Tibial nerve (tissue), 4 donors: ENCODE measurements around the gene UBE2N. TPM values are rescaled to one million over a fixed set of nuclear protein-coding genes. Genes with fewer than 3 reads are reported as not detected.

Source experiments
- DNase-seq, 2 donors: peaks; one replicate each; pipeline ENCODE4 v3.0.0-alpha.2; 2019; ENCODE audit warnings: low spot score in 2 of 2
- H3K27ac ChIP-seq, 4 donors: fragments of 200-600 bp; sonication (generic) in 3 of 4; one replicate each; pipeline ENCODE4 v1.5.1; 2017 to 2019; ENCODE audit warnings: mild to moderate bottlenecking in 1 of 4
- H3K27me3 ChIP-seq, 2 donors: fragments of 200-600 bp; sonication (generic) in 1 of 2; one replicate each; pipeline versions ENCODE4 v1.5.1 to v1.6.0; 2017 to 2019
- H3K36me3 ChIP-seq, 3 donors: fragments of 200-600 bp; sonication (generic); one replicate each; pipeline ENCODE4 v1.5.1; 2018 to 2019
- H3K4me1 ChIP-seq, 4 donors: fragments of 200-600 bp; sonication (generic) in 3 of 4; one replicate each; pipeline ENCODE4 v1.5.1; 2017 to 2019
- H3K4me3 ChIP-seq, 4 donors: fragments of 200-600 bp; sonication (generic) in 3 of 4; one replicate each; pipeline ENCODE4 v1.5.1; 2017 to 2019; ENCODE audit warnings: mild to moderate bottlenecking in 1 of 4, moderate library complexity in 1 of 4
- H3K9me3 ChIP-seq, 4 donors: fragments of 200-600 bp; sonication (generic) in 3 of 4; one replicate each; pipeline ENCODE4 v1.5.1; 2017 to 2019
- EP300 ChIP-seq, 2 donors: sonication (generic); formaldehyde crosslinking; IDR thresholded peaks; one replicate each; pipeline ENCODE4 v1.6.1; 2017; ENCODE audit warnings: antibody characterized with exemption in 2 of 2, mild to moderate bottlenecking in 1 of 2
- POLR2A ChIP-seq, 2 donors: fragments of 450-650 bp; IDR thresholded peaks; one replicate each; pipeline ENCODE4 v1.6.1; 2017; ENCODE audit warnings: antibody characterized with exemption in 2 of 2, mild to moderate bottlenecking in 2 of 2, moderate library complexity in 2 of 2
- WGBS, 2 donors: methylation state at CpG; one replicate each; pipeline ENCODE4 v1.1.5; 2018; 5-methylcytosine and 5-hydroxymethylcytosine counted together
- small RNA-seq: library from RNA; depleted of rRNA; stranded (forward); fragments of <200 nt; gene quantifications from one replicate; pipeline ENCODE3, GENCODE V24; 2016
- total RNA-seq, 4 donors: library from RNA; depleted of rRNA; stranded (reverse); fragments of >200 nt; gene quantifications; one replicate each; pipeline ENCODE4 v1.1.0, GENCODE V29; 2016
- TF ChIP-seq, protein P1 (sequence below), 5 experiments: fragments of 200-600 bp in 3 of 5; fragments of 450-650 bp in 2 of 5; sonication (generic) in 3 of 5; IDR thresholded peaks; one replicate each; pipeline ENCODE4 v1.5.1; 2016 to 2019; ENCODE audit warnings: antibody characterized with exemption in 5 of 5, mild to moderate bottlenecking in 3 of 5, moderate library complexity in 2 of 5

Gene UBE2N
- total RNA-seq, 4 donors from 2014 or later, result 20.8 to 31.0 (median 29.4) TPM

DNA sequence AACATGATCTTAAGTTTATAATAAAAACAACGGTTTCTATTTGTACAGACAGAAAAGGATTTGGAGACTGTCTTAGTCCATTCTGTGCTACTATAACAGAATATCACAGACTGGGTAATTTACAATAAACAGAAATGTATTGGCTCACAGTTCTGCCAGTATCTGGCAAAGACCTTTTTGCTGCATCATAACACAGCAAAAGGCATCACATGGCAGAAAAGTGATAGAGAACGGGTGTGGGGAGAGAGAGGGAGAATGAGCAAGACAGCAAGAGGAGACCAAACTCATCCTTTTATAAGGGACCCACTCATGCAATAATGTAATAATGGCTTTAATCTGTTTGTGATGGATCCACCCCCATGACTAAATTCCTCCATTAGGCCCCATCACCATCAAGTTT is 81.1 kb downstream of the UBE2N start:
- Histone ChIP-seq H3K36me3 (no peaks in the 10 kb centered on the region), H3K9me3 (no peaks in the 10 kb centered on the region), H3K27ac (no peak overlapping the region), H3K27me3 (no peaks in the 10 kb centered on the region), H3K4me1 (no peaks in the 10 kb centered on the region), H3K4me3 (no peak overlapping the region)
- WGBS, 2 donors, result 53 to 64% methylated on average over 2 of the region's 2 CpGs
- no peak for DNase-seq
- TF ChIP-seq, protein P1, sequence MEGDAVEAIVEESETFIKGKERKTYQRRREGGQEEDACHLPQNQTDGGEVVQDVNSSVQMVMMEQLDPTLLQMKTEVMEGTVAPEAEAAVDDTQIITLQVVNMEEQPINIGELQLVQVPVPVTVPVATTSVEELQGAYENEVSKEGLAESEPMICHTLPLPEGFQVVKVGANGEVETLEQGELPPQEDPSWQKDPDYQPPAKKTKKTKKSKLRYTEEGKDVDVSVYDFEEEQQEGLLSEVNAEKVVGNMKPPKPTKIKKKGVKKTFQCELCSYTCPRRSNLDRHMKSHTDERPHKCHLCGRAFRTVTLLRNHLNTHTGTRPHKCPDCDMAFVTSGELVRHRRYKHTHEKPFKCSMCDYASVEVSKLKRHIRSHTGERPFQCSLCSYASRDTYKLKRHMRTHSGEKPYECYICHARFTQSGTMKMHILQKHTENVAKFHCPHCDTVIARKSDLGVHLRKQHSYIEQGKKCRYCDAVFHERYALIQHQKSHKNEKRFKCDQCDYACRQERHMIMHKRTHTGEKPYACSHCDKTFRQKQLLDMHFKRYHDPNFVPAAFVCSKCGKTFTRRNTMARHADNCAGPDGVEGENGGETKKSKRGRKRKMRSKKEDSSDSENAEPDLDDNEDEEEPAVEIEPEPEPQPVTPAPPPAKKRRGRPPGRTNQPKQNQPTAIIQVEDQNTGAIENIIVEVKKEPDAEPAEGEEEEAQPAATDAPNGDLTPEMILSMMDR (IDR thresholded peaks at IDR 0.05), result no peak
- TF ChIP-seq POLR2A (IDR thresholded peaks at IDR 0.05), result no peak
- TF ChIP-seq EP300 (IDR thresholded peaks at IDR 0.05), result no peak

DNA sequence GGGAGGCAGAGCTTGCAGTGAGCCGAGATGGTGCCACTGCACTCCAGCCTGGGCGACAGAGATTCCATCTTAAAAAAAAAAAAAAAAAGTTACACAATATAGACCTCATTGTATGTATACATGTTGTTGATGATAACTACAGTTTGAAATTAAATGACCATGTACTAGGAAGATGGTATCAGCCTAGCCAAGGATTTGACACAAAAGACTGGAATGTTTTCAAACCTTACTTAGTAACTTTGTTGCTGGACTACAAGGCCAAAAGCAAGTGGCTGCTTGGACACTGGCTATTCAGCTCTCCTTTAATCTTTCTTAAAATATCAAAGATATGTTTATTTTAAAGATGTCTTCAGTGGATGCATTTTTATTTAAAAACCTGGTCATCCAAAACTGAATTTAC is 82.9 kb downstream of the UBE2N start:
- TF ChIP-seq, protein P1 (IDR thresholded peaks at IDR 0.05), result no peak
- no peak for TF ChIP-seq POLR2A (IDR thresholded peaks at IDR 0.05)
- no peak for TF ChIP-seq EP300 (IDR thresholded peaks at IDR 0.05)
- WGBS, 2 donors, result 88 to 98% methylated on average over 2 of the region's 2 CpGs
- Histone ChIP-seq H3K4me1 (no peaks in the 10 kb centered on the region), H3K27me3 (no peaks in the 10 kb centered on the region), H3K4me3 (no peak overlapping the region), H3K9me3 (no peaks in the 10 kb centered on the region), H3K36me3 (no peaks in the 10 kb centered on the region), H3K27ac (no peak overlapping the region)
- DNase-seq, result no peak

DNA sequence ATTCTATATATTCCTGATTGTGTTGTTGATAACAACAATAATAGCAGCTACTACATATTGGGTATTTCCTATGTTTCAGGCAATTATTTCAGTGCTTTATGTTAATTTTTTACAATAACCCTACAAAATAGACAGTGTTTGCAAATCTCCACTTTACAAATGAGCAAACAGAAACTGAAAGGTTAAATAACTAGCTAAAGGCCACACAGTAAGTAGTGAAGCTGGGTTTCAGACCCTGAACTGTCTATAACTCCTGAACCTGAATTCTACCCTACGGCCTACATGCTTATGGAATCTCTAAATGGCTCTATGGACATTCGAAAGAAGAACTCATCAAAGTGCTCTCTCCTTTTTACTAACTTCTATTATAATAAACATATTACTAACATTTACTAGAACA is 83.7 kb downstream of the UBE2N start:
- Histone ChIP-seq H3K4me1 (no peaks in the 10 kb centered on the region), H3K27me3 (no peaks in the 10 kb centered on the region), H3K4me3 (no peak overlapping the region), H3K36me3 (no peaks in the 10 kb centered on the region), H3K9me3 (no peaks in the 10 kb centered on the region), H3K27ac (no peak overlapping the region)
- TF ChIP-seq, protein P1 (IDR thresholded peaks at IDR 0.05), result no peak
- TF ChIP-seq POLR2A (IDR thresholded peaks at IDR 0.05) (no peak), EP300 (IDR thresholded peaks at IDR 0.05) (no peak)
- 89 to 97% methylated on average over 2 of the region's 2 CpGs for WGBS, 2 donors
- no peak for DNase-seq

DNA sequence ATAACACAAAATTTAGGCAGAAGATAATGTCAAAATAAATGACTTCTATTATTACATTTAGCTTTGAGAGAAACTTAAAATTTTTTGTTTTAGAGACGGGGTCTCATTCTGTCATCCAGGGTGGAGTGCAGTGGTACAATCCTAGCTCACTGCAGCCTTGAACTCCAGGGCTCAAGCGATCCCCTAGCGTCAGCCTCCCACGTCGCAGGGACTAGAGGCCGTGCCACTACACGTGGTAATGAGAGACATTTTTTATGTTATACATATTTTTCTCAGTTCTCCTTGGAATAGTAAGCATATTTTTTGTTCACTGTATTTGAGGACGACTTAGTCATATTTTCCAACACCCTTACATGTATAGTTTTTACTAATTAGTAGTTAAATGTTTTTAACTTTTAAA is 85.5 kb downstream of the UBE2N start:
- TF ChIP-seq POLR2A (IDR thresholded peaks at IDR 0.05), result no peak
- TF ChIP-seq EP300 (IDR thresholded peaks at IDR 0.05), result no peak
- TF ChIP-seq, protein P1 (IDR thresholded peaks at IDR 0.05), result no peak
- Histone ChIP-seq H3K4me1 (no peaks in the 10 kb centered on the region), H3K27ac (no peak overlapping the region), H3K9me3 (no peaks in the 10 kb centered on the region), H3K27me3 (no peaks in the 10 kb centered on the region), H3K4me3 (no peak overlapping the region), H3K36me3 (no peaks in the 10 kb centered on the region)
- no peak for DNase-seq
- 50 to 57% methylated on average over 8 of the region's 8 CpGs for WGBS, 2 donors

Small RNAs within 50 kb of the gene (small RNA-seq; reads per million reads assigned to genes)
- not detected for gene RF00019

Other genes with a start within 250 kb of the UBE2N start
- gene NUDT4, start 64.0 kb downstream of the UBE2N start, total RNA-seq, result 10 to 100 TPM; 54.4 to 84.3 (median 69.9) TPM
- gene MRPL42, start 25.6 kb upstream of the UBE2N start, total RNA-seq, result 10 to 100 TPM; 19.7 to 27.3 (median 22.8) TPM
- 10 to 100 TPM; 18.8 to 76.8 (median 42.0) TPM for gene SOCS2, start 130.7 kb upstream of the UBE2N start, total RNA-seq
- gene CRADD, start 235.4 kb upstream of the UBE2N start, total RNA-seq, result 10 to 100 TPM; 51.0 to 86.3 (median 56.6) TPM